Endothelial cell of hepatic sinusoid (primary cell): ENCODE data around the gene SLPI.

Experiments used
- in situ Hi-C: cut with HindIII; loops from 2 replicates; pipeline ENCODE4 v1.10.0; 2017; ENCODE audit warnings: low sequenced_read_pairs

The SLPI gene

GRCh38 chr20:45254383-45255262 is at the start of gene SLPI:
Gene SLPI (minus strand): TSS chr20:45254564. CDS start chr20:45254543, 21 bp downstream.
- in situ Hi-C loops, result no loop called here

DNA sequence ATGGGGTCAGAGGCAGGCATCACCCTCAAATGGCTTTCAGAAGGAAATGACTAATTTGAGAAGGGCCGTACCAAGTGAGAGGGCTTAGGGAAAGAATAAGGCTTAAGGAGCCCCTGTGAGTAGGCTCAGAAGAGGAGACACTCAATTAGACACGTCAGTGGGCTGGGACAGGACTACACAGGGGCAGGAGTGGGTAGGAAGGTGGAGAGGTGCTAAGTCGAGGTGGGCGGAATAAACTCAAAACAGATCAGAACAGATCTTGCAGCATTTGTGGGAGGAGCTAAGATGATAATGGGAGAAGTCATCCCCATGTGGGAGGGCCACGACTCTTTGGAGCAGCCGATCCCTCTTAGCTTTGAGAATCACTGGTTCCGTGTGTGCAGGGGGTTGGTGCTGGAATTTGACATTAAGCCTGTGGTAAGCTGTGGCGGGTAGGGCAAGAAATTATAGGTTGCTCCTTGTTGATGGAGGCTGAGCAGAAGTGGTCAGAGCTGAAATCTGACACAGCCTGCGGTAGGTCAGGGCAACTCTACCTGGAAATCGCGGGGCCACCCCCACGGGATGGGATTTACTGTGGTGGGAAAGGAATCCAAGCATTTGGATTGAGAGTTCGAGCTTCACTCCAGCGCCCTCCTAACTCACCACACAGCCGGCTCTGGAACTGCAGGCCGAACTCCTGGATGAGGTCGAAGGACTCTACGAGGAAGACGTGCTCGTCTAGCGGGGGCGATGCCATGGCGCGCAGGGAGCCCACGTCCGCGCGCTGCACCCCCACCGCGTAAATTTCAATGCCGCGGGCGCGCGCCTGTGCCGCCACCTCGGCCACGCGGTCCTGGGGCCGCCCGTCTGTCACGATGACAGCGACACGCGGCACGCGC is 49.5 kb upstream of the SLPI start:
- in situ Hi-C loops, result no loop called here

DNA sequence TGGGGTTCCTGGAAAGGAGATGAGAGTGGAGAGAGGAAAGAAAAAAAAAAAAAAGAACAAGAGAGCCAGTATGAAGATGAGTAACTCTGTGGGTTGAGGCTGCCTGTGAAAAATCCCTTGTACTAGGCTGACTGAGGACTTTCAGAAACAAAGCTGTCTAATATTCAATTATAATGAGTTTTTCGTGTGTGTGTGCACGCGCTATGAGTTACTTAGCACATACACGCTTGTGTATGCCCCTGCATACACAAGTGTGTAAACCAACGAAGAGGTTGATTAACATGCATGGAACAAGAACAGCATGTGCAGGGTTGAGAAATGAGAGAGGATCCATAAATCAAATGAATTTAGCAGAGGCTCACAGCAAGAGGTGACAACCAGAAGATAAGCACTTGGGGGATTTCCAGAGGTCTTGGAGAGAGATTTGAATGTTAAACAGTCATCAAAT is 47.5 kb upstream of the SLPI start:
- in situ Hi-C loops, result no loop called here

DNA sequence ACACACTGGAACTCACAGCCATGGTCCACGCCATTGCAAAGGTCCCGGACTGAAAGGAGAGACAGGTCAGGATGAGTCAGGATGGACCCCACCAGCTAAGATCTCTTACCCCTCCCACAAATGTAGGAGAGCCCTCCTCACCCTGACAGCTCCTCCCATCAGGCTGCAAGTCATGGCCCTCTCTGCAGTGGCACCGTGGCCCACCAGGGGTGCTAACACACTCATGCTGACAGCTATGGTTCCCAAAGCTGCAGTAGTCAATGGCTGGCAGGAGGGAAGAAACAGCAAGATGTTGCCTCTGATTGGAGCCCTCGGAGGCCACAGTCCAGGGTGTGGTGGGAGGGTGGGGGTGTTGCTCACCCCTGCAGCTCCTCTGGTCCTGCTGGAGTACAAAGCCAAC is 46.6 kb upstream of the SLPI start:
- in situ Hi-C loops, result no loop called here

DNA sequence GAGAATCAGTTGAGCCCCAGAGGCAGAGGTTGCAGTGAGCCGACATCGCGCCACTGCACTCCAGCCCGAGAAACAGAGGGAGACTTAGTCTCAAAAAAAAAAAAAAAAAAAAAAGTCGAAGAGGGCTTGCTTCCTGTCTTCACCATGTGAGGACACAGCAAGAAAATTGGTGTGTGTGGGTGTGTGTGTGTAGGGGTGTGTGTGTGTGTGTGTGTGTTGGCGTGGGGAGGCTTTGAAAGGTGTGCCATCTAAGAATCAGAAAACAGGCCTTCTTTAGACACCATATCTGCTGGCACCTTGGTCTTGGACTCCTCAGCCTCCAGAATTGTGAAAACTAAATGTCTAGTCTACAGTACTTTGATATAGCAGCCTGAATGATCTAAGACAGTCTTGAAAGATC is 45.4 kb upstream of the SLPI start:
- in situ Hi-C loops, result no loop called here

GRCh38 chr20:45297786-45298497 is 43.6 kb upstream of the SLPI start:
- in situ Hi-C loops, result no loop called here

- in situ Hi-C loops, result loop anchor here (5.0 kb wide), 1 partner anchor 33 kb away; no protein-coding TSS in a partner anchor
Observed at GRCh38 chr20:45294659-45295058, 40.3 kb upstream of the SLPI start.

DNA sequence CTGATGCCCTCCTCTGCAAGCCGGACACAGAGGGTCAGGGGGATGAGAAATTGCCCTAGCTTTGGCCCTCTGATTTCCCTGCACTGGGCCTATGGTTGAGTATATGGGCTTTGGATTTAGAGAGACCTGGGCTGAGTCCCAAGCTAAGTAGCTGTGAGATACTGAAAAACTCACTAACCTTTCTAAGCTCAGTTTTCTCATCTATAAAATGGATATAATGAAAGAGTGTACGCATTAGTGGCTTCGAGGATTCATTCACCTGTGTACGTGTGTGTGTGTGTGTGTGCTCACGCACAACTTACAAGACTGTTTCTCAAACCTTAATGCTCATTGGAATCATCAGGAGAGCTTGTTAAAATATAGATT is 39.6 kb upstream of the SLPI start:
- in situ Hi-C loops, result loop anchor here (5.0 kb wide), 1 partner anchor 33 kb away; no protein-coding TSS in a partner anchor

- in situ Hi-C loops, result loop anchor here (5.0 kb wide), 1 partner anchor 34 kb away; no protein-coding TSS in a partner anchor
Observed at GRCh38 chr20:45293041-45294002, 39.0 kb upstream of the SLPI start.

DNA sequence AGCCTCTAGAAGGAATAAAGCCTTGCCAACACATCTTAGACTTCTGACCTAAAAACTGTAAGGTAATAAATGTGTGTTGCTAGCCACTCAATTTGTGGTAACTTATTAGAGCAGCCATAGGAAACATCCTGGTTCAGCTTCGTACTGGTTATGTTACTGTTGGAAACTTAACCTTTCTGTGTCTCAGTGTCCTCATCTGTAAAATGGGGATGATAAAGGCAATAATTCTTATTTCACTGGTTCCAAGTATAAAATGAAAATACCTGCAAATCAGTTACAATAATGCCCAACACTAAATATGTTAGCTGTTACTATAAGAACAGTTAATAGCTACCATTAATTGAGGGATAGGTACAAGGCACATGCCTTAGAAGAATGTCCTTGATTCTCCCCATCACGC is 38.0 kb upstream of the SLPI start:
- in situ Hi-C loops, result loop anchor here (5.0 kb wide), 1 partner anchor 35 kb away; no protein-coding TSS in a partner anchor

DNA sequence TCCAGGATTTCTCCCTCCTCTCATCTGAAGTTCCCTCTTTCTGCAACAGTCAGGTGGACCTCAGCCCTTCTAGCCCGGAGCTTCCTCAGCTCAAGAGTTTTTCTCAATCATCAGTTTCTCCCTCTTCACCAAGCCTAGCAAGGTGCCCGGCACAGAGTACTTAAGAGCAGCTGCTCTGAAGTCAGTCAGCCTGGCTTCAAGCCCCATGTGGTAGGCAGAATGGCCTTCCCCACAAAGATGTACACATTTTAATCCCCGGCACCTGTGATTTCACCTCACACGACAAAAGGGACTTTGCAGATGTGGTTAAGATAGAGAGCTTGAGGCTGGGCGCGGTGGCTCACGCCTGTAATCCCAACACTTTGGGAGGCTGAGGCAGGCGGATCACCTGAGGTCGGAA is 37.2 kb upstream of the SLPI start:
- in situ Hi-C loops, result loop anchor here (5.0 kb wide), 1 partner anchor 36 kb away; no protein-coding TSS in a partner anchor

DNA sequence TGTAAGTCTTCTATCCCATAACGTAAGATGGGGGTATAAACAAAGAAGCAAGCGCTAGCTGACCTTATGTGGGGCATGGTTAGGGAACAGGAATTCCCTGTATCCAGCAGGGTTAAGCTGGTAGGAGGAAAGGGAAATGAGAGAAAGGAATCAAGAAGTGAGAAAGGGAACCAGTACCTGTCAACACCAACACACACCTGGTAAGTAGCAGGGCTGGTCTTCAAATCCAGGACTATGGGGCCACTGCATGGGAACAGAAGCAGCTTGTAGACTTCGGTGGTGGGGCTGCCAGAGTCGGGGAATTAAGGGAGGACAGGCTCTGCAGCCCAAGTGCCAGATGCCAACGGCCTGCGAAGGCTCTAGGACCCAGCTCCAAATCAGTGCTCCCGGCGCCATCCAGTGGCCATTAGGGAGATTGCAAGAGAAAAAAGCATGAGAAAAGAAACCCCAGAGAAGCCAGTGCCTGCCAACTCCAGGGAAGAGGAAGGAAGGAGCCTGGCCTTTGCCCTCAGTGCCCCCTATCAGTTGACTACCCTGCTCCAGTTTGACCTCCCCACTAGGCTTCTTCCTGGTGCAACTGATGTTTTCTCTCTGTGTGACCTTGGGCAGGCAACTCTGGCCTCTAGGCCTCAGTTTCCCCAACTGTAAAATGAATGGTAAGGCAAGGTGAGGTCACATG is 36.5 kb upstream of the SLPI start:
- in situ Hi-C loops, result loop anchor here (5.0 kb wide), 1 partner anchor 36 kb away; no protein-coding TSS in a partner anchor

DNA sequence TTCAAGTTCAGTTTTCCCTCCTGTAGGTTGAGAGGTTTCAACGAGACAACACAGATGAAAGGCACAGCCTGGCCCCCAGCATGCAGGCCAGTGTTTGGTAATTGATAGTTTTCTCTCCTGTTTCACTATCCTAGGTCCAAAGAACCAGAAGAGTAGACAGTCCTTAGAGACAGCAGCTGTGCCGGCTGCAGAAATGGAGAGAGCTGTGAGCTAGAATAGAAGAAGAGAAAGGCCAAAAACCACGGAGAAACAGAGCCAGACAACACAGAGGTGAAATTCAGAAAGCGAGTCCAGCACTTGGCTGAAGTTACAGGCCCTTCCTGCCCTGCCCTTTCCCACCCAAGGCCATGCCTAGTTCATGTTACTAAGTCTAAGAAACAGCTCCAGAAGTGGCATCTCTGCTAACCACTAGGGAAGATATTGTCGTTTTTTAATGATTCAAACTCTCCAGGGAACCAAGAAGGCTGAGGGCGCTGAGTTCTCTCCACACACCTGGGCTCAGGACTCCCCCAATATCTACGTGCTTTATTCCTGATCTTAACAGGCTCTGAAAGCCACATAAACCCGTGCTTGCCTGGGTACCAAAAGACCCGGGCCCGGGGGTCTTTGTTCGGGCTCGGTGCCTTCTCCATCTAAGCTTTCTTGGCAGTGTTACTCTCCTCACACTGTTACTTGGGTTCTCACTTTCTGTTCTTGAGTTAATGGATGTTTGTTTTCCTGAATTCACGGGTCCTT is 35.7 kb upstream of the SLPI start:
- in situ Hi-C loops, result loop anchor here (5.0 kb wide), 1 partner anchor 37 kb away; no protein-coding TSS in a partner anchor

DNA sequence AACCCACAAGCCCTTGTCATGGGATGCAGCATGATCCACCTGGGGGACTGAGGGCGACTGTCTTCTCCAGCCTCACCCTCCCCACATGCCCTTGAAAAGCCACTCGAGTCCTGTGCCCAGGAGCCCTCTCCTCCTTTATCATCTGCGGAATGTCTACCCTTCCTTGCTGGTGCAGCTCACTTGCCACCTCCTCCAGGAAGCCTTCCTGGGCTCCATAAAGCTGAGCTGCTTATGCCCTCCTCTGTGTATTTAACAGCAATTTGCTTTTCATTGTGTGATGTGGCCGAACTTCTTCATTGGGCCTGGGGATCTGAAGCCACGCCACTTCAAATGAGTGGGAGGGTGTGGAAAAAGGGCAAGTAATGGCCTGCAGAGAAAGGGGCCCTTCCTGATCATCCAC is 34.5 kb upstream of the SLPI start:
- in situ Hi-C loops, result no loop called here

GRCh38 chr20:45288376-45288775 is 34.0 kb upstream of the SLPI start:
- in situ Hi-C loops, result no loop called here

GRCh38 chr20:45283551-45284057 is 29.2 kb upstream of the SLPI start:
- in situ Hi-C loops, result no loop called here

DNA sequence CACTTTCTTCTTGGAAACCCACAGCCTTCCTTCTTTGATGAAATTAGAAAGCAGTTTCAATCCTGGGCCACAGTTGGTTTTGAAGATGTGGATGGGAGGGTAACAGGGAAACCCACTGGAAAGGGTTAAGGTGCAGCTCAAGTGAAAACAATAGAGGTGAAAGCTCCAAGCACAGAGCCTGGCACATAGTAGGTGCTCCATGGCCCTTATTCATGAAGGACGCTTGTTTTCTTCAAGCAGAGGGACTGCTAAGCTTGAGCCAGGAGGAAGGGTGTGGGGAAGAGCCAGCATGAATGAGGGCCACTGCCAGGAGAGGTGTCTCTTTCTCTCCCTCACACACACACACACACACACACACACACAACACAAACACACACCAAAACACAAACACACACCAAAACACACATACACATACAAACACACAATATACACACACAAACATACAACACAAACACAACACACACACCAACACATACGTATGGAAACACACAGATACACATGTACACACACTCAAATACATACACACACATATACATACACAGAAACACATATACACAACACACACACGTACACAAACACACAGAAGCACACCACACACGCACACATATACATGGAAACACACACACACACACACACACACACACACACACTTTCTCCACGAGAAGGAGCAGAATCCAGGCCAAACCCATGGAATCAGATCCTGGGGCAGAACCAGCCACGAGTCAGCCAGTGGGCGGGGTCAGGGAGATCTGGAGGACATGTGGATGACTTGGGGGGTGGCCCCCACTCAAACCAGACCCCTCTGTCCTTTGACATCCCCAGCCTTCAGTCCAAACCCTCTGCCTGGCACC is 28.6 kb upstream of the SLPI start:
- in situ Hi-C loops, result no loop called here
